Measurements from ENCODE around the gene CALML3.

GRCh38 chr10:5488272-5489161 lies 36.2 kb upstream of the CALML3 start:
- TF ChIP-seq CTCF (IDR thresholded peaks at IDR 0.05; ENCODE audit: low read depth, low read length): no peak
- no peak for TF ChIP-seq EZH2phosphoT487 (IDR thresholded peaks at IDR 0.05; ENCODE audit: low read depth)

All from OCI-LY3 (cell line).